Stimulated activated CD4-positive, alpha-beta T cell treated with anti-CD3 and anti-CD28 coated beads, Interleukin-12 subunit alpha, Interleukin-12 subunit beta, amount 100 ng/mL, for 48 hours (primary cell): ENCODE measurements around the gene ZNF81.
"Not testable (repeated sequence)": the region's sequence is repeated elsewhere in the genome, so short reads cannot be mapped to it uniquely, and the experiment has no call there.

Experiments
- DNase-seq, 3 donors: peaks; one replicate each; pipeline ENCODE4 v3.0.0-alpha.2; 2020; ENCODE audit warnings: low read depth in 2 of 3, low spot score in 1 of 3

Gene ZNF81

GRCh38 chrX:47843363-47843762 is 6.7 kb downstream of the ZNF81 start:
- no peak for DNase-seq

GRCh38 chrX:47844117-47844516 is 7.4 kb downstream of the ZNF81 start:
- no peak for DNase-seq

- no peak for DNase-seq
Measured at GRCh38 chrX:47846040-47846439, 9.3 kb downstream of the ZNF81 start.

GRCh38 chrX:47849778-47850177 is 13.1 kb downstream of the ZNF81 start:
- DNase-seq: no peak

- not testable (repeated sequence) for DNase-seq
Measured at GRCh38 chrX:47850389-47850788, 13.7 kb downstream of the ZNF81 start.

- DNase-seq: no peak
Measured at GRCh38 chrX:47850901-47851300, 14.2 kb downstream of the ZNF81 start.

GRCh38 chrX:47854474-47854873 is 17.8 kb downstream of the ZNF81 start:
- DNase-seq: no peak

- no peak for DNase-seq
Measured at GRCh38 chrX:47859686-47860085, 23.0 kb downstream of the ZNF81 start.

- no peak for DNase-seq
Measured at GRCh38 chrX:47862680-47863079, 26.0 kb downstream of the ZNF81 start.

GRCh38 chrX:47863187-47863586 is 26.5 kb downstream of the ZNF81 start:
- no peak for DNase-seq

- no peak for DNase-seq
Measured at GRCh38 chrX:47864300-47864699, 27.6 kb downstream of the ZNF81 start.

- no peak for DNase-seq
Measured at GRCh38 chrX:47864785-47865184, 28.1 kb downstream of the ZNF81 start.

GRCh38 chrX:47873123-47873522 is 36.4 kb downstream of the ZNF81 start:
- DNase-seq: no peak

- DNase-seq: no peak
Measured at GRCh38 chrX:47877327-47877726, 40.6 kb downstream of the ZNF81 start.

- no peak for DNase-seq
Measured at GRCh38 chrX:47878198-47878597, 41.5 kb downstream of the ZNF81 start.

- no peak for DNase-seq
Measured at GRCh38 chrX:47879463-47879862, 42.8 kb downstream of the ZNF81 start.

GRCh38 chrX:47880927-47881326 is 44.2 kb downstream of the ZNF81 start:
- no peak for DNase-seq

GRCh38 chrX:47885501-47885900 is 48.8 kb downstream of the ZNF81 start:
- DNase-seq: no peak

- DNase-seq: no peak
Measured at GRCh38 chrX:47898024-47898423, 61.3 kb downstream of the ZNF81 start.

GRCh38 chrX:47900833-47901232 is 64.1 kb downstream of the ZNF81 start:
- DNase-seq: no peak

GRCh38 chrX:47902161-47902560 is 65.5 kb downstream of the ZNF81 start:
- DNase-seq: no peak

GRCh38 chrX:47915886-47916493 is 79.3 kb downstream of the ZNF81 start:
- no peak for DNase-seq

- DNase-seq: no peak
Measured at GRCh38 chrX:47918274-47918673, 81.6 kb downstream of the ZNF81 start.

GRCh38 chrX:47927212-47927611 is 90.5 kb downstream of the ZNF81 start:
- no peak for DNase-seq
